ENCODE results near the gene RPTOR.

The RPTOR gene

DNA sequence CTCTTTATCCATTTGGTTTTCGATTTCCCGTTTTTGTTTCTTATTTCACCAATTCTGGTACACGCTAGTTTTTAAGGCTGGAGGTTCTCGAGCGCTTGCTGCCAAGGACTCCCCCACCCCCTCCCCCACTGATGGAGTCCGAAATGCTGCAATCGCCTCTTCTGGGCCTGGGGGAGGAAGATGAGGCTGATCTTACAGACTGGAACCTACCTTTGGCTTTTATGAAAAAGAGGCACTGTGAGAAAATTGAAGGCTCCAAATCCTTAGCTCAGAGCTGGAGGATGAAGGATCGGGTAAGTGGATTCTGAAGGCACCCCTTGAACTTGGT, 825 bp downstream of the RPTOR start:
- peak overlapping the region; percentile 95 for H3K4me3 ChIP-seq (ENCODE audit: low read depth, low read length)
- H3K36me3 ChIP-seq (ENCODE audit: control insufficient read depth, insufficient read depth, low read length): no peaks in the 10 kb centered on the region
- peak overlapping the region; percentile 70 for H3K9ac ChIP-seq
- no peaks in the 10 kb centered on the region for H3K9me3 ChIP-seq (ENCODE audit: control insufficient read depth, low read length)
- H2AFZ ChIP-seq: peak overlapping the region; percentile 99
- peaks cover 39% of the 10 kb centered on the region for H3K79me2 ChIP-seq
- peak overlapping the region; percentile 82 for H3K27ac ChIP-seq
- H3K4me2 ChIP-seq (ENCODE audit: low read length): peak overlapping the region; percentile 68
- TF ChIP-seq, protein P1, sequence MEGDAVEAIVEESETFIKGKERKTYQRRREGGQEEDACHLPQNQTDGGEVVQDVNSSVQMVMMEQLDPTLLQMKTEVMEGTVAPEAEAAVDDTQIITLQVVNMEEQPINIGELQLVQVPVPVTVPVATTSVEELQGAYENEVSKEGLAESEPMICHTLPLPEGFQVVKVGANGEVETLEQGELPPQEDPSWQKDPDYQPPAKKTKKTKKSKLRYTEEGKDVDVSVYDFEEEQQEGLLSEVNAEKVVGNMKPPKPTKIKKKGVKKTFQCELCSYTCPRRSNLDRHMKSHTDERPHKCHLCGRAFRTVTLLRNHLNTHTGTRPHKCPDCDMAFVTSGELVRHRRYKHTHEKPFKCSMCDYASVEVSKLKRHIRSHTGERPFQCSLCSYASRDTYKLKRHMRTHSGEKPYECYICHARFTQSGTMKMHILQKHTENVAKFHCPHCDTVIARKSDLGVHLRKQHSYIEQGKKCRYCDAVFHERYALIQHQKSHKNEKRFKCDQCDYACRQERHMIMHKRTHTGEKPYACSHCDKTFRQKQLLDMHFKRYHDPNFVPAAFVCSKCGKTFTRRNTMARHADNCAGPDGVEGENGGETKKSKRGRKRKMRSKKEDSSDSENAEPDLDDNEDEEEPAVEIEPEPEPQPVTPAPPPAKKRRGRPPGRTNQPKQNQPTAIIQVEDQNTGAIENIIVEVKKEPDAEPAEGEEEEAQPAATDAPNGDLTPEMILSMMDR (IDR thresholded peaks at IDR 0.05): no peak
- no peaks in the 10 kb centered on the region for H3K27me3 ChIP-seq (ENCODE audit: control insufficient read depth, insufficient read depth, low read length)
- H3K4me1 ChIP-seq: peaks cover 10% of the 10 kb centered on the region

DNA sequence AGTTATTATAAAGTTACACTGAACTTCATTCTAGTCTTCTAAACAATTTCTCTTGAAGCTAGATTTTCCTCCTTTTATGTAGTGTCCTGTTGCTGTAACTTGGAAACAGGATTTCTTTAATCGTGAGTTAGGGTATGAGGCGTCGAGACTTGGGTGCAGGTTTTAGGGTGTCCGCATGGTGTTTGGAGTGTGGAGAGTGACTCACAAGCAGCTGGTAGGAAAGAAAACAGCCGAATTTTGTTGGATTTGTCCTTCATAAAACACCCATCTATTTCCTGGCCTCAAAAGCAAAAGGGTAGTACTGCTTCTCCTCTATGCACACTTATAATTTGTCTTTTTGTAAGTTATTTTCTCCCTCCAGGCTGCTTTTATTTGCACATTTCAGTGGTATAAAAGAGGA, 1.6 kb downstream of the RPTOR start:
- no peaks in the 10 kb centered on the region for H3K27me3 ChIP-seq (ENCODE audit: control insufficient read depth, insufficient read depth, low read length)
- H3K9ac ChIP-seq: no peak overlapping the region
- no peak overlapping the region for H3K27ac ChIP-seq
- peaks cover 10% of the 10 kb centered on the region for H3K4me1 ChIP-seq
- peaks cover 44% of the 10 kb centered on the region for H3K79me2 ChIP-seq
- no peak overlapping the region for H2AFZ ChIP-seq
- no peaks in the 10 kb centered on the region for H3K9me3 ChIP-seq (ENCODE audit: control insufficient read depth, low read length)
- no peaks in the 10 kb centered on the region for H3K36me3 ChIP-seq (ENCODE audit: control insufficient read depth, insufficient read depth, low read length)
- TF ChIP-seq, protein P1 (IDR thresholded peaks at IDR 0.05): no peak
- no peak overlapping the region for H3K4me3 ChIP-seq (ENCODE audit: low read depth, low read length)
- H3K4me2 ChIP-seq (ENCODE audit: low read length): peak overlapping the region; percentile 68

DNA sequence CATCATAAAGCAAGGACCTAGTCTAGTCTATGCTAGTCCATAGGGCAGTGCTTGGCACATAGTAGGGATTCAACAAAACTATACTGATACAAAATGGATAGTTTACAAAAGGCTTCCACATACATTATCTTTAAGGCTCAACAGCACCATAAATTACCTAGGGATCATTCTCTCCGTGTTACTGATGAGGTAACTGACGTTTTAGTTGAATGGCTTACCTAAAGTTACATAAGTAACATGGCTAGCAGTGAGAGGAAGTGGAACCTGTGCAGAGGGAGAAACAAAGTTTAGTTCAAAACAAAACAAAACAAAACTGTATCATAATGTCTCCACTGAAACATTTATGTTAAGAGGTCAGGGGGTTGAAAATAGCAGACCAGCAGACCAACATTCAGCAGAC, 7.9 kb downstream of the RPTOR start:
- H3K9ac ChIP-seq: no peak overlapping the region
- no peak overlapping the region for H2AFZ ChIP-seq
- no peak overlapping the region for H3K4me3 ChIP-seq (ENCODE audit: low read depth, low read length)
- no peaks in the 10 kb centered on the region for H3K4me1 ChIP-seq
- TF ChIP-seq, protein P1 (IDR thresholded peaks at IDR 0.05): no peak
- H3K36me3 ChIP-seq (ENCODE audit: control insufficient read depth, insufficient read depth, low read length): no peaks in the 10 kb centered on the region
- H3K9me3 ChIP-seq (ENCODE audit: control insufficient read depth, low read length): no peaks in the 10 kb centered on the region
- no peaks in the 10 kb centered on the region for H3K27me3 ChIP-seq (ENCODE audit: control insufficient read depth, insufficient read depth, low read length)
- H3K27ac ChIP-seq: no peak overlapping the region
- H3K4me2 ChIP-seq (ENCODE audit: low read length): no peak overlapping the region
- peaks cover 61% of the 10 kb centered on the region for H3K79me2 ChIP-seq

DNA sequence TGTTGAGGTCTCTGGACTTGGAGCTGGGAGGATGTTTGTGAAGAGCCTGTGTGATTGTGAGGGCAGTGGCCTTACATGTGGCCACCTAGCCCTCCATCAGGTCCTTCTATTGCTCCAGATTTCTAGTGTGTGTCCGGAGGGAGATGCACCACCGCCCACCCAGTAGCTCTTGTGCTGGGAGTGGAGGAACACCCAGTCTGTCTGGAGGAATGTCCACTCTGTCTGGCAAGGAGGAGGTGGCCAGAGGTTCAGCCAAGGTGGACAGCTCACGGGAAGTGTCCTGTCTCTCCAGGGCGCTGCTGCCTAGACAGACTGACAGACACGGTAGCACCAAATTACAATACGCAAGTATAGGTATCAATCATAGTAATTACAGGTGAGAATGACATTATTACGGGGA, 10.6 kb downstream of the RPTOR start:
- Histone ChIP-seq H3K4me3 (ENCODE audit: low read depth, low read length) (no peak overlapping the region), H3K79me2 (peaks cover 62% of the 10 kb centered on the region), H3K9ac (no peak overlapping the region), H2AFZ (no peak overlapping the region), H3K4me2 (ENCODE audit: low read length) (no peak overlapping the region), H3K9me3 (ENCODE audit: control insufficient read depth, low read length) (no peaks in the 10 kb centered on the region), H3K27ac (no peak overlapping the region), H3K36me3 (ENCODE audit: control insufficient read depth, insufficient read depth, low read length) (no peaks in the 10 kb centered on the region), H3K27me3 (ENCODE audit: control insufficient read depth, insufficient read depth, low read length) (no peaks in the 10 kb centered on the region), H3K4me1 (no peaks in the 10 kb centered on the region)
- TF ChIP-seq, protein P1 (IDR thresholded peaks at IDR 0.05): no peak

DNA sequence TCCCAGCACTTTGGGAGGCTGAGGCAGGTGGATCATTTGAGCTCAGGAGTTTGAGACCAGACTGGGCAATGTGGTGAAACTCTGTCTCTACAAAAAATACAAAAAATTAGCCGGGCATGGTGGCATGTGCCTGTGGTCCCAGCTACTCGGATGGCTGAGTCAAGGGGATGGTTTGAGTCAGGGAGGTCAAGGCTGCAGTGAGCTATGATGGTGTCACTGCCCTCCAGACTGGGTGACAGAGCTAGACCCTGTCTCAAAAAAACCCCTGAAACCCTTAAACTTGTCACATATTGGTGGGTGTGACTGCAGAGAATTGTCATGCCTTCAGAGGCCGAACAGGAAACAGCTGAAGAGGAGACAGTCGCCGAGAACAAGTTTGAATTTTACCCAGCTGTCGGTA, 13.4 kb downstream of the RPTOR start:
- no peaks in the 10 kb centered on the region for H3K4me1 ChIP-seq
- H3K27ac ChIP-seq: no peak overlapping the region
- TF ChIP-seq, protein P1 (IDR thresholded peaks at IDR 0.05): no peak
- no peaks in the 10 kb centered on the region for H3K36me3 ChIP-seq (ENCODE audit: control insufficient read depth, insufficient read depth, low read length)
- no peak overlapping the region for H3K9ac ChIP-seq
- no peak overlapping the region for H3K4me3 ChIP-seq (ENCODE audit: low read depth, low read length)
- no peak overlapping the region for H2AFZ ChIP-seq
- no peaks in the 10 kb centered on the region for H3K27me3 ChIP-seq (ENCODE audit: control insufficient read depth, insufficient read depth, low read length)
- H3K79me2 ChIP-seq: peaks cover 70% of the 10 kb centered on the region
- no peaks in the 10 kb centered on the region for H3K9me3 ChIP-seq (ENCODE audit: control insufficient read depth, low read length)
- H3K4me2 ChIP-seq (ENCODE audit: low read length): no peak overlapping the region

Data from parathyroid adenoma (tissue), 2 donors.